ENCODE results near the gene RNF128.
A peak's percentile ranks its signal among the peaks of the same experiment; 100 is the strongest.

RNF128 gene, protein sequence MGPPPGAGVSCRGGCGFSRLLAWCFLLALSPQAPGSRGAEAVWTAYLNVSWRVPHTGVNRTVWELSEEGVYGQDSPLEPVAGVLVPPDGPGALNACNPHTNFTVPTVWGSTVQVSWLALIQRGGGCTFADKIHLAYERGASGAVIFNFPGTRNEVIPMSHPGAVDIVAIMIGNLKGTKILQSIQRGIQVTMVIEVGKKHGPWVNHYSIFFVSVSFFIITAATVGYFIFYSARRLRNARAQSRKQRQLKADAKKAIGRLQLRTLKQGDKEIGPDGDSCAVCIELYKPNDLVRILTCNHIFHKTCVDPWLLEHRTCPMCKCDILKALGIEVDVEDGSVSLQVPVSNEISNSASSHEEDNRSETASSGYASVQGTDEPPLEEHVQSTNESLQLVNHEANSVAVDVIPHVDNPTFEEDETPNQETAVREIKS

DNA sequence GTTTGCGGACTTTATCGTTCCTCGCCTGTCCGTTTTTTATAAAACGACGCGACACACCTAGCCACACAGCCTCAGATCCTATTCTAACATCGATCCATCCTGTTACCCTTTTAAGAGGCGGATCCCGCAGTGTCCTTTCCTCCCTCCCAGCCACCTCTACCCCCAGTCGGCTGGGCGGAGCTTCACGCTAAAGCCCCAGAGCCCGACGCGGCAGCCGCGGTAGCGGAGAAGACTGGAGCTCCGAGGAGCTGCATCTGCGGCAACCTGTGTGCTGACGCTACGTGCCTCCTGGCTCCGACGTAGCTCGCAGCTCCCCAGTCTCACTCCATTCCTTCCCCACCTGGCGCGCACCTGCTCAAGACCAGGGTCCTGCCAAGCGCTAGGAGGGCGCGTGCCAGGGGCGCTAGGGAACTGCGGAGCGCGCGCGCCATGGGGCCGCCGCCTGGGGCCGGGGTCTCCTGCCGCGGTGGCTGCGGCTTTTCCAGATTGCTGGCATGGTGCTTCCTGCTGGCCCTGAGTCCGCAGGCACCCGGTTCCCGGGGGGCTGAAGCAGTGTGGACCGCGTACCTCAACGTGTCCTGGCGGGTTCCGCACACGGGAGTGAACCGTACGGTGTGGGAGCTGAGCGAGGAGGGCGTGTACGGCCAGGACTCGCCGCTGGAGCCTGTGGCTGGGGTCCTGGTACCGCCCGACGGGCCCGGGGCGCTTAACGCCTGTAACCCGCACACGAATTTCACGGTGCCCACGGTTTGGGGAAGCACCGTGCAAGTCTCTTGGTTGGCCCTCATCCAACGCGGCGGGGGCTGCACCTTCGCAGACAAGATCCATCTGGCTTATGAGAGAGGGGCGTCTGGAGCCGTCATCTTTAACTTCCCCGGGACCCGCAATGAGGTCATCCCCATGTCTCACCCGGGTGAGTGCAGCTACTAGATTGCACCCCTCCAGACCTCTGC, at the start of gene RNF128:
Gene RNF128 (plus strand): TSS at position 217 of the 953 bp plus-strand sequence. CDS start 213 bp downstream, at position 430.
- peak; percentile 64 for DNase-seq

DNA sequence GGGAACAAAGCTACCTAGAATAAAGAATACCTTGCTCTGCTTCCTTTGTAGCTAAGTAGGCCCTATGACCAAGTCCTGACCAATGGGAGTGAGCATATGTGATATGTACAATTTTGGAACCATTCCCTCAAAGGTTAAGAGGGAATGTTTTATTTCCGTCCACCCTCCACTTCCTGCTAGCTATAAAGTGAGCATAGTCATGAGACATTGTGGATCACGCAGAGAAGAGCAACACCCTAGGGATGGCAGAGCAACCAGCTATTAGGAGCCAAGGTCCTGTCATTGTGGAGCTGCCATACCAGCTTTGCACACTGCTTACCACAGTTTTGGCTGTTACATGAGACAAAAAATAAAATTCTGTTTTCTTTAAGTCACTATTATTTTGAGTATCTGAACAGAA, 45.8 kb upstream of the RNF128 start:
- DNase-seq: no peak

DNA sequence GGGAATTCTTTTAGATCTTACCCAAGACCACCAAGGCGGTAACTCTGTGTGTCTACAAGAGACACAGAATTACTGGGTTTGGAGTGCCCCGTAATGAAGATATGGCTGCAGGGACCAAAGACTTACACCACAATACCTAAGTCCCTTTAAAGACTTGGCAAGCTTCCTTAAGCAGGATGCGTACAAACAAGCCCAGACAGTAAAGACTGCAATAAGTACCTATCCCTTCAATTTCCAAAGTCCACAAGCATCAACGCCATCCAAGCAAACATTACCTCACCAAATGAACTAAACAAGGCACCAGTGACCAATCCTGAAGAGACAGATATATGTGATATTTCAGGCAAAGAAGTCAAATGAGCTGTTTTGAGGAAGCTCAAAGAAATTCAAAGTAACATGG, 42.3 kb upstream of the RNF128 start:
- no peak for DNase-seq

DNA sequence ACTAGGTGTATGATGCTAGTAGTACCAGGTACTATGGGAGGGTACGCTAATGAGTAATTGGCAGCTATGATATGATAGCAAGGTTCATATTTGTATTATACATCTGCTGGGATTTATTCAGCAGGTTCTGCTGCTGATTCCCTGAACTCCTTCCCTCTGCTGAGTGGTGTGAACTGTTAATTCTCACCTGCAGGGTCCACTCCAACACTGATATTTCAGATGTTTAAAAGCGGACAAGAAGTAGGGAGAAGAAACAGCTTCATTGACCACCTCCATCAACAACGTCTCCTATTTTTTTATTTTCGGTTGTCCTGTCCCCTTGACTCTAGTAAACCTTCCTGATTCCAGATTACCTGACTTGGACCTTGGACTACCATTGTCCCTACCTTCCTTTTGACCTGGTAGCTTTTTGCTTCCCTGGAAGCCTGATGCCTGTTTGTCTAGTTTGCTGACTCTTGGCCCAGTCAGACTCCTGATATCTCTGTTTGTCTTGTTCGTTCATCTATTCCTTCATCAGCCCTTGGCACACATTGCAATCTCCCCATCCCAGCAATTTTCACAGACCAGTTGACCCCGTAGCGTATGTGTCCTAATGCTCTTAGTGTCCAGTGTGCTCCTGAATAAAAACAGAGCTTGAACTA, 34.0 kb upstream of the RNF128 start:
- DNase-seq: no peak

DNA sequence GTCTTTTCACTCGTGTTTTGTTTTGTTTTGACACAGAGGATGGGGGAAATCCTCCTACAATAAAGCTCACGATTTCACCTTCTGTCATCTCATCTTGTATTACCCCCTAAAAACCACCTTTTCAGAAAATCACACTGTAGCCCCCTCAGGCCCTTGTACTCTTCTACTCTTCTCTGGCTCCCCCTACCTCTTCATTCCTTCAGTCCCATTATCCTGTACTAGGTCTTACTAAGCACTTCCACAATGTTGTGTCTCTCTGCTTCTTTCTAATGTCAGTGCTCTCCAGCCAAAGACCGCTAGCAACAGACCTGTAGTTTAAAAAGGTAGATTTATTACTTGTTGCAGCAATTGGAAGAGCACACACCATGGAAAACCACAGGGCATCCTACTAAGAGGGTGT, 30.0 kb upstream of the RNF128 start:
- no peak for DNase-seq

DNA sequence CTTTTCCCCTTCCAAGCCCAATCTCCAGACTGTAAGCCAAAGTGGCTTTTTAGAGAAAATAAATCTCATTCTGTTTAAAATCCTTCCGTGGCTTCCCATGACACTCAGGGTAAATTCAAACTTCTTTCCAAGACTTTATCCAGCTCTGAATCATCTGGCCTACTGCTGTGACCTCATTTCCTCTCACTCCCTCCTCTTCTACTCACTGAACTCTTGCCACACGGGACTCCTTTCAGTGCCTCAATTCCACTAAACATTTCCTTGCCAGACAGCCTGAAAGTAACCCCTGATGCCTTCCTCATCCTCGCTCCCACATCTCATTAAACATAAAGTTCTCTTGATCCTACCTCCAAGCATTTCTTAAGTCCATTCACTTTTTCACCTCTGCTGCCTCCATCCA, 27.8 kb upstream of the RNF128 start:
- DNase-seq: no peak

DNA sequence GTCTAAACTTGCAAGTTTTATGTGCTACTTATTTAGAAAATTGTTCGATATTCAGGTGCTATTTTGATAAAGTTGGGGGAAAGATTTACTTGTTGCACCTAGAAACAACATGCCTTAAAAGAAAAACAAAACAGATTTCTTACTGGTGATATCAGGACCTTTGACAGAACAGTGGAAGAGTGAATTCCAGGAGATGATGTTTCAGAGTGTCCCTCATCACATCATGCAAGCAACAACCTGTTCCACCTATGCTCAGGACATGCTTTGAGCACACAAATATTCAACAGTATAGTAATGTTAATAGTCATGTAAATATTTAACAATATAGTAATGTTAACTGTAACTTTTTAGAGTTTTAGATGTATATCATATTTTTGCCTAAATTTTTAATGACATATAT, 23.9 kb upstream of the RNF128 start:
- DNase-seq: no peak

DNA sequence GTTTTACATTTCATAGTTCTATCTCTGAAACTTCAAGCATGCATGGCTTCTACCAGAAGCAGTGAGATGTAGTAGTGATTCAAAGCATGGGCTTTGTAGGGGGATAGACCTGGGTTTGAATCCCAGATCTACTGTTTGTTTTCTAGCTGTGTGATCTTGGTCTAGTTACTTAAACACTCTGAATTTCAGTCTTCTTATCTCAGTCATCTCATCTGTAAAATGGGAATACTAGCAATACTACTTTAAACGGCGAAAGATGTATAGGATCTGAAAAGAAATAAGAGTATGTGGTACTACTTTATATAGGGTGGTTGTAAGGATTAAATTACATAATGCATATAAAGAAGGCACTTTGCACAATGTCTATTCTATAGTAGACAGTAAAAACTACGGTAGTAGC, 20.0 kb upstream of the RNF128 start:
- no peak for DNase-seq

DNA sequence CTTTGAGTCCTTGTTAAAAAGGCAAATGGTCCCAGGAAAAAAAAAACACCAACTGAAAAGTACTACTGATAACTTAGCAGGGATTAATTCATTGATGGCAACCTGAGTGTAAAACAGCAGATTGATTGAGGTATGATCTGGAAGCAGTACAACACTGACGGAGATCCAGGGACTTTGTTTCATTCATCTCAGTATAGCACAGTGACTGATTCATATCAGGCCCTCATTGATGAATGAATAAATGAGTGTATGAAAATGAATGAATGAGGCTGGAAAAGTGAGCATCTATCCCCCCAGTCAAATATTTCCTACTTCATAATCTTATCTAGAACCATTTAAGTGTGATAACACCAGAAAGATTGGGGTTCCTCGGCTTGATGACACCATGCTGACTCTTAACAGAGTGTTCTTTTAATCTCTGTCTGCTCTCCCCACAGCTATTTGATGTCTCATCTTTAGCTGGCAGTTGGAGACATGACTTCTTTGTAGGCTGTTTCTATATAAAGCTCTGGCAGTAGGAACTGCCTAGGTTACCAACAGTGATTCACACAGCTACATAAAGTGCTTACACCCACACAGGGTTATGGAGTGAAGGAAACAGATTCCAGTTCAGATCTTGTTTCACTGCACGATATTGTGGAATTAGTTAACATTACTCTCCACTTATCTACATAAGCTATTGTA, 18.6 kb upstream of the RNF128 start:
- no peak for DNase-seq

DNA sequence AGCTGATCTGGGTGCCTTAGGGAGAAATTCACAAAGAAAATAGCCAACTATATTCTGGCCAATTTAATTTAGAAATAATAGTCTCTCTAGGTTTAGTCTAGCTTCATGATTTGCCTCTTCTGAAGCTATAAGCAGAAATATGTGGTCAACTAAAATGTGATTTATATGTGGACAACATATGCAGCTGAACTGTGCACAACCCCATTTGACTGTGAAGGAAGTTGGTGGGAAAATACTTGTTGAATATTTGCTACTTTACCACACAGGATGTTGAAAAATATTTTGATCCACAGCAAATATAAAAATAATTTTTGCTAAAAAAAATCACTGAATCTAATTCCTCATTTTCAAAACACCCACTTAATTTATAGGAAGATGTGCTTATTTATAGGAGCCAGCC, 15.7 kb upstream of the RNF128 start:
- no peak for DNase-seq

DNA sequence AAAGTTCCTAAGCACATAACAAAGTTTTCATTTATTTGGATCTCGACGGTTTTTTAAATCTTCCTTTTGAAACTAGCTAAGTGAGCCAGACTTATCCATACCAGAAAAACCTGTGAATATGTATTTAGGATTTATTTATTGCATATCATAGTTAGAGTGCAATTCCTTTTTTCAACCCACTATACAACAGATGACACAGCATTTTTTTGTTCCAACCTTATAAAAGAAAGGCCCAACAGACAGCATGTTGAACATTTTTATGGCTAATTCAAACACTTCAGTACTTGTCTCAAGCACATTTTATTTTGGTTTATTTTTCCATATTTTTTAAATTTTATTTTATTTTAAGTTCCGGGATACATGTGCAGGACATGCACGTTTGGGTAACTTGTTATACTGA, 15.1 kb upstream of the RNF128 start:
- no peak for DNase-seq

DNA sequence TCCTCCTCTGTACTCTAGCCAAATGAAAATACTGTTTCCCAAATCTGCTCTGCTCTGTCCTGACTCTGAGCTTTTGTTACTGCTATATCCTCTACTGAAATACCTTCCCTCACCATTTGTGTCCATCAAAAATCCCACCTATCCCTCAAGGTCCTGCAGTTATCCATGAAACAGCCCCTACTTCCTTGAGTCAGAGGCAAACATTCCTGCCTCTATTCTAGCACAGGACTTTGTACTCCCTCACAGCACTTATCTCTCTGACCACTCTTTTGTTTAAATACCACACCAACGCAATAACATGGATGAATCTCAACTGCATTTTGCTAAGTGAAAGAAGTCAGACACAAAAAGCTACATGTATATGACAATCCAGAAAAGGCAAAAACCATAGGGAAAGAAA, 10.5 kb upstream of the RNF128 start:
- DNase-seq: no peak

DNA sequence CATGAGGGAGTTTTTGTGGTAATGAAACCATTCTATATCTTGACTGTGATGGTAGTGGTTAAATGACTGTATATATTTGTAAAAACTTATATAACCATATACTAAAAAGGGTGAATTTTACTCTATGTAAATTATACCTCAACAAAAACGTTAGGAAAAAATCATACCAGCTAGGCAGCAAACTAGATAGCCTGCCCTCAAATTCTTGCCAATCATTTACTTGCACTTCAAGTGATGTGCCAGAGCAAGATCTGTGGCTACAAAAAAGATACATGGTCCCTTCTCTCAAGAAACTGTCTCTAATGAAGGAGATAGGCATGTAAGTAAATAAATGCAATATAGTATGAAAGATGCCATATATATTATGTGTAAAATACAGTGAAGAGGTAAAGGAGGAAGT, 10.0 kb upstream of the RNF128 start:
- no peak for DNase-seq

DNA sequence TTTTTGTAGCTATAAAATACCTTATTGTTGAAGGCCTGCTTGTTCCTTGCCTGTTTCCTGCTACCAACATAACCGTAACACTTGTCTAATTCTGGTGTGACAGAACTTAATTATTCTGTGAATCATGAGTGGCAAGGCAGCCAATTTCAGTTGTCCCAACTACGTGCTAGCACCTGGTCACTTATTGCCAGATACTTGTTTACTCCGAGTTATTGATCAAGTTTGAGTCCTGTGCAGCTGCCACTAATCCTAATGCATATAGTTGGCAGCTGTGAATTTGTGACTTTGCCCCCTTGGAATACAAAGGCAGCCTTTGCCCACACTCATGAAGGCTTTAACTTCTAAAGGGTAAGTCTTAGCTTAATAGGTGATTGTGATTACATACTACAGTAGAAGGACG, 7.8 kb upstream of the RNF128 start:
- DNase-seq: no peak

DNA sequence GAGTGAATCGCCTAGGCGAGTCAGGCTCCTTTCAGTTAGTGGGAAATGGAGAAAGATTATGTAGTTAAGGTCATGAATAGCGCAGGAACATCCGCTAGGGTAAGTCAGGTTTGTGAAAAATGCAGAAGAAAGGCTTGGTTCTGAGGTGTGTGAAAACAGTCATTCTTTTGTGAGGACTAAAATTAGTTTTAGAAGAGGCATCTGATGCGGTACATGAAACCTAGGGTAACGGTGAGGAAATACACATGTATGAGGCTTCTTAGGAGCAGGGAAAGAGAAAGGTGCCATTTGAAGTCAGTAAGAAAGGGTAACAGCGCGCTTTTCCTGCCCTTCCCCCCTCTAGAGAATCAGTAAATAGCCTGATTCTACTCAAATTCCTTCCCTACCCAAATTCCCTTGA, 570 bp upstream of the RNF128 start:
- DNase-seq: no peak

DNA sequence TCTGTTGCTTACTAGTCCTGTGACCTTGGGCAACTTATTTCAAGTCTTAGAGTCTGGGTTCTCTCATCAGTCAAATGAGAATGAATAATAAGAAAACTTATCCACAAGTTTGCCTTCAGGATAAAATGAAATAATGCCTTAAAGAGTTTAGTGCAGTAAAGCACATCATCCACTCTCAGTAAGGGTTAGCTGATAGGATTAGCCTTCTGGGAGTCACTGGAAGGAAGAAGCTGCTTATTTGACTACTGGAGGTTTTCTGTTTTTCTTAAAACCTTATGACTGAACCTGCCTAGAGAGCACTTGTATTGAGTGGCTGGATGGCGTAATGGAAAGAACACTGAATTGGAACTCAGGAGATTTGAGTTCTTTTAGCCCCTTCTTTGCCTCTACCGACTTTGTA, 1.8 kb downstream of the RNF128 start:
- no peak for DNase-seq

DNA sequence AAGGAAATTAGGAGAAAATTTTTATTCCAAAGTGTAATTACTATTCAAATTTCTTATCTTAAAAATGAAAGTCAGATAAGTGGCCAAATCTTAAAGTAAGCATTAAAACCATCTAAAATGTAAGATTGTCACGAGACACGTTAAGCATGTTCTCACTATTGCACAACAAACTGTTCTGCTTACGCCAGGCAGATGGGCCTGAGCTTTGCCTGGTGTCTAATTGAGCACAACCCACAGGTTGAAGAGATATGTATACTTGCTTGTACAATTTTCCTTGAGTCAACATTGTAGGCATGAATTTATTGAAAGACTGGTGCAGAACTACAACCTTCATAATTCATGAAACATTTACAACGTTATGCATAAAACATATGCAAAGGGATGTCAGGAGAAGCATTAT, 3.9 kb downstream of the RNF128 start:
- no peak for DNase-seq

DNA sequence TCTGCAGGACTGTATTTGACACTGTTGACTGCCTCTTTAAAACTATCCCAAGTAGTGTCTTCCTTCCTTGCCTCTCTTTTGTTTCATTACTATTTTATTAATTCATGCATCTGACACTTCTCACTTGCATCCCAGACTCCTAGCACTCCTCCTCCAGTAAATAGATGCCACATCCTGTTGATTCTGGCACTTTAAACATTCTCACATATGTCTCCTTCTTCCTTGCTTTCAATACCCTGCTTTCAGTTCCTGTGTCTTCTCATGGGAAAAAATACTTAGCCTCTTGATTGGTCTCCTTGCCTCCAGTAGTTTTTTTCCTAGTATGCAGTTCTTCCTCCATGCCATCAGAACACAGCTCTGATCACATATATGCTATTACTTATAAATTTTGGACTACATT, 5.1 kb downstream of the RNF128 start:
- DNase-seq: no peak

DNA sequence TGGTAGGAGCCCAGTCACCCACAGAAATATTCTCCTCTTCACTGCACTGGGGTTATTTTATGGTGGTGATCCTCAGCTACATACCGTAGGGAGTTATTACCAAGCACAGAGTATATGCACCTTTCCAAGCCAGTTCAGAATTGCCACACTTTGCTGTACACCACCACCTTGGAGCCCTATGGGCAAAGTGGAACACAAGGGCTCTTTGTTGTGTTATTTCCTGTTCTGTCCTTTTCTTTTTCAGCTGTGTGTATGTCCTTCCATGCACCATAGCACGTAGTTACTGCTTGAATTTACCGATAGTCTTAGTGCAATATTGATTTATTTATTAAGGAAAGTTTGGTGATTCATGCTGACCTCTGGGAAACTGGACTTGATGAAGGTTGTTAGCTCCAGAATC, 8.3 kb downstream of the RNF128 start:
- DNase-seq: no peak

DNA sequence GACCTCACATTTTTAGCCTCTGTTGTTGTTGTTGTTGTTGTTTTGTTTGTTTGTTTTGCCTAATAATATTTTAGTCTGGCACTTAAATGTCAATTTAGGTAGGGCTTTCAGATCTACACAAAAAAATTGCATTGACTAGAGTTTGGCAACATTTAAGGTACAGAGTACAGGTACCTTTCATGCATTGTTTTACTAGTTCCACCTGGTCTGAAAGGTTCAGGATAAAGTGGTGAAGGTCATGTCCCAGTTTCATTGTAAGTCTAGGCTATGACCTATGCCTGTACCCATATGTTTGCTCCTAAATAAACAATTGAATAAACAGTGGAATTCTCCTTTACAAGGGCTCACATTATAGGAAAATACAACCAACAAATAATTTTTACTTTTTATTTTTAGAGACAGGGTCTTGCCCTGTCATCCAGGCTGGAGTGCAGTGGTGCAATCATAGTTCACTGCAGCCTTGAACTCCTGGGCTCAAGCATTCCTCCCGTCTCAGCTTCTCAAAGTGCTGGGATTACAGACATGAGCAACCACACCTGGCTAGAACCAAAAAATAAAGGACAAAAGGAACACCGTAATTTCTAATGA, 13.8 kb downstream of the RNF128 start:
- DNase-seq: no peak

DNA sequence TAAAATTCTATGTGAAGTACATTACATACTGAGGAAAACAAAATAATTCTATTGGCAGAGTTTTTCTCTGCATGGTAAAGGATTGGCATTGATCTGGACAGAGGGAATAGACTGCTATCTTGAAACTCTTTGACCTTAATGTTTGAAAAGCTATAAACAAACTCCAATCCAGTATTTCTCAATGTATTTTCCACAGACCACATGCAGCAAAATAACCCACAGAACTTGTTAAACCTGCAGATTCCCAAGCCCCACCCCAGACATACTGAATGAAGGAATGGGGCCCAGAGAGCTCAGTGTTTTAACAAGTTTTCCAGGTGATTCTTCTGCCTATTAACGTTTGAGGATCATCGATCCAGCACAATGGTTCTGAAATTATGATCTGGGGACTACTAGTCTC, 15.7 kb downstream of the RNF128 start:
- DNase-seq: no peak

DNA sequence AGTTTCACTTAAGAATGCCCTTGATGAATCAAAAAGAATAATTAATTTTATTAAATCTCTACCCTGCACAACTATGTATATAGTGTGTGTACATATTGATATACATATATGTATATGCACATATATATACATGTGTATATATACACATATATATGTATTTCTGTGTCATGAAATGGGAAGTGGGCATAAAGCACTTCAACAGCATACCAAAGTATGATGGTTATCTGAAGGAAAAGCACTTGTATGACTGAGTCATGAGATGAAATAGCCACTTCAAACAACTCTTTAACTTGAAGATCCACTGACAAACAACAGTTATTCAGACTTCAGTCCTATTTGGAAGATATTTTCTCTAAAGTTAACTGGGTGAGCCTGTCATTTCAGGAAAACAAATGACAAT, 16.3 kb downstream of the RNF128 start:
- DNase-seq: no peak

DNA sequence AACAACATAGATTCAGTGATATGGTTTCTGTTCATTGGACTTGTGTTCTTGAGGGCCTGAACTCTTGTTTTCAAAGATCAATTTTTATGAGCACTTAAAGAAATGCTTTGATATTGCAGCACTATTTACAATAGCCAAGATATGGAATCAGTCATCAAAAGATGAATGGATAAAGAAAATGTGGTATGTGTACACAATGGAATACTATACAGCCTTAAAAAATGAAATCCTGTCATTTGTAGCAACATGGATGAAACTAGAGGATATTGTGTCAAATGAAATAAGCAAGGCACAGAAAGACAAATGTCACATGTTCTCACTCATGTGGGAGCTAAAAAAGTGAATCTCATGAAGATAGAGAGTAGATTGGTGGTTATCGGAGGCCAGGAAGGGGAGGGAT, 21.9 kb downstream of the RNF128 start:
- DNase-seq: no peak
